SK-N-SH treated with all-trans-retinoic acid at 6 μM for 48 hours (cell line): ENCODE measurements around the gene STRA8.

Source experiments
- BACH2 ChIP-seq: fragments of 250-450 bp; sonication (Bioruptor Pico); IDR thresholded peaks from 2 replicates; pipeline ENCODE4 v1.9.0; 2021; ENCODE audit warnings: mild to moderate bottlenecking, borderline replicate concordance
- PPARA ChIP-seq: fragments of 250-450 bp; sonication (Bioruptor Pico); IDR thresholded peaks from 2 replicates; pipeline ENCODE4 v1.5.0; 2020; ENCODE audit warnings: mild to moderate bottlenecking, borderline replicate concordance
- ZFP3 ChIP-seq: fragments of 250-450 bp; sonication (Bioruptor Pico); IDR thresholded peaks from 2 replicates; pipeline ENCODE4 v1.5.0; 2020; ENCODE audit warnings: mild to moderate bottlenecking, moderate library complexity
- TF ChIP-seq, protein P1 (sequence below): fragments of 250-450 bp; sonication (Bioruptor Pico); IDR thresholded peaks from 2 replicates; pipeline ENCODE4 v1.5.0; 2020; ENCODE audit warnings: mild to moderate bottlenecking, moderate library complexity
- TF ChIP-seq, protein P2 (sequence below): fragments of 250-450 bp; sonication (Bioruptor Pico); IDR thresholded peaks from 2 replicates; pipeline ENCODE4 v1.8.0; 2021; ENCODE audit warnings: low read depth, mild to moderate bottlenecking, moderate library complexity, borderline replicate concordance
- TF ChIP-seq, protein P3 (sequence below): fragments of 250-450 bp; sonication (Bioruptor Pico); IDR thresholded peaks from 2 replicates; pipeline ENCODE4 v1.8.0; 2020; ENCODE audit warnings: mild to moderate bottlenecking, moderate library complexity, borderline replicate concordance
- TF ChIP-seq, protein P4 (sequence below): fragments of 250-450 bp; sonication (Bioruptor Pico); IDR thresholded peaks from 2 replicates; pipeline ENCODE4 v1.5.1; 2021; ENCODE audit warnings: mild to moderate bottlenecking, moderate library complexity

DNA sequence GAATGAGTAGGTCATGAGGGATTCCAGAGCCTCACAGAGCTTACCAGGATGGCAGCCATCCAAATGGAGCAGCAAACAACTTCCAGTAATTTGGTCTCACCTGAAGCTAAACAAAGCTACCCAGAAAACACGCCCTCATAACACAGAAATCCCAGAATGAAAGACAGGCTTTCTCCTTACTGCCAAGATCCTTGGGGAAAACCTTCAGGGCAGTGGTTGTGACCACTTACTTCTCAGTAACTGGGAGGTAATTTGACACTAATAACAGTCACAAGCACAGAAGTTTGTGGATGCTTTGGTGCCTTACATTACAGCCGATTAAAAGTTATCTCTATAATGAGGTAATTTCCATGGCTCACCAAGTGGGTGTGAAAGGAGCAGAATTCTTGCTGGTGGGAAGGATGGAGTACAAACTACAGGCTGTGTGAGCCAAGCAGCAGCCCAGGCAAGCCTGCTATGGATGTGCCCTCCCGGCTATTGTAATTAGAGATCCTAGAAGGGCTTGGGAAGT, 32.8 kb upstream of the STRA8 start:
- TF ChIP-seq PPARA (CRISPR knock-in tag) = no peak
- TF ChIP-seq, protein P1, sequence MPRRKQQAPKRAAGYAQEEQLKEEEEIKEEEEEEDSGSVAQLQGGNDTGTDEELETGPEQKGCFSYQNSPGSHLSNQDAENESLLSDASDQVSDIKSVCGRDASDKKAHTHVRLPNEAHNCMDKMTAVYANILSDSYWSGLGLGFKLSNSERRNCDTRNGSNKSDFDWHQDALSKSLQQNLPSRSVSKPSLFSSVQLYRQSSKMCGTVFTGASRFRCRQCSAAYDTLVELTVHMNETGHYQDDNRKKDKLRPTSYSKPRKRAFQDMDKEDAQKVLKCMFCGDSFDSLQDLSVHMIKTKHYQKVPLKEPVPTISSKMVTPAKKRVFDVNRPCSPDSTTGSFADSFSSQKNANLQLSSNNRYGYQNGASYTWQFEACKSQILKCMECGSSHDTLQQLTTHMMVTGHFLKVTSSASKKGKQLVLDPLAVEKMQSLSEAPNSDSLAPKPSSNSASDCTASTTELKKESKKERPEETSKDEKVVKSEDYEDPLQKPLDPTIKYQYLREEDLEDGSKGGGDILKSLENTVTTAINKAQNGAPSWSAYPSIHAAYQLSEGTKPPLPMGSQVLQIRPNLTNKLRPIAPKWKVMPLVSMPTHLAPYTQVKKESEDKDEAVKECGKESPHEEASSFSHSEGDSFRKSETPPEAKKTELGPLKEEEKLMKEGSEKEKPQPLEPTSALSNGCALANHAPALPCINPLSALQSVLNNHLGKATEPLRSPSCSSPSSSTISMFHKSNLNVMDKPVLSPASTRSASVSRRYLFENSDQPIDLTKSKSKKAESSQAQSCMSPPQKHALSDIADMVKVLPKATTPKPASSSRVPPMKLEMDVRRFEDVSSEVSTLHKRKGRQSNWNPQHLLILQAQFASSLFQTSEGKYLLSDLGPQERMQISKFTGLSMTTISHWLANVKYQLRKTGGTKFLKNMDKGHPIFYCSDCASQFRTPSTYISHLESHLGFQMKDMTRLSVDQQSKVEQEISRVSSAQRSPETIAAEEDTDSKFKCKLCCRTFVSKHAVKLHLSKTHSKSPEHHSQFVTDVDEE (CRISPR knock-in tag) = no peak
- TF ChIP-seq, protein P2, sequence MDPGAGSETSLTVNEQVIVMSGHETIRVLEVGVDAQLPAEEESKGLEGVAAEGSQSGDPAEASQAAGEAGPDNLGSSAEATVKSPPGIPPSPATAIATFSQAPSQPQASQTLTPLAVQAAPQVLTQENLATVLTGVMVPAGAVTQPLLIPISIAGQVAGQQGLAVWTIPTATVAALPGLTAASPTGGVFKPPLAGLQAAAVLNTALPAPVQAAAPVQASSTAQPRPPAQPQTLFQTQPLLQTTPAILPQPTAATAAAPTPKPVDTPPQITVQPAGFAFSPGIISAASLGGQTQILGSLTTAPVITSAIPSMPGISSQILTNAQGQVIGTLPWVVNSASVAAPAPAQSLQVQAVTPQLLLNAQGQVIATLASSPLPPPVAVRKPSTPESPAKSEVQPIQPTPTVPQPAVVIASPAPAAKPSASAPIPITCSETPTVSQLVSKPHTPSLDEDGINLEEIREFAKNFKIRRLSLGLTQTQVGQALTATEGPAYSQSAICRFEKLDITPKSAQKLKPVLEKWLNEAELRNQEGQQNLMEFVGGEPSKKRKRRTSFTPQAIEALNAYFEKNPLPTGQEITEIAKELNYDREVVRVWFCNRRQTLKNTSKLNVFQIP (CRISPR knock-in tag) = no peak
- TF ChIP-seq, protein P3, sequence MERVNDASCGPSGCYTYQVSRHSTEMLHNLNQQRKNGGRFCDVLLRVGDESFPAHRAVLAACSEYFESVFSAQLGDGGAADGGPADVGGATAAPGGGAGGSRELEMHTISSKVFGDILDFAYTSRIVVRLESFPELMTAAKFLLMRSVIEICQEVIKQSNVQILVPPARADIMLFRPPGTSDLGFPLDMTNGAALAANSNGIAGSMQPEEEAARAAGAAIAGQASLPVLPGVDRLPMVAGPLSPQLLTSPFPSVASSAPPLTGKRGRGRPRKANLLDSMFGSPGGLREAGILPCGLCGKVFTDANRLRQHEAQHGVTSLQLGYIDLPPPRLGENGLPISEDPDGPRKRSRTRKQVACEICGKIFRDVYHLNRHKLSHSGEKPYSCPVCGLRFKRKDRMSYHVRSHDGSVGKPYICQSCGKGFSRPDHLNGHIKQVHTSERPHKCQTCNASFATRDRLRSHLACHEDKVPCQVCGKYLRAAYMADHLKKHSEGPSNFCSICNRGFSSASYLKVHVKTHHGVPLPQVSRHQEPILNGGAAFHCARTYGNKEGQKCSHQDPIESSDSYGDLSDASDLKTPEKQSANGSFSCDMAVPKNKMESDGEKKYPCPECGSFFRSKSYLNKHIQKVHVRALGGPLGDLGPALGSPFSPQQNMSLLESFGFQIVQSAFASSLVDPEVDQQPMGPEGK (CRISPR knock-in tag) = no peak
- TF ChIP-seq, protein P4, sequence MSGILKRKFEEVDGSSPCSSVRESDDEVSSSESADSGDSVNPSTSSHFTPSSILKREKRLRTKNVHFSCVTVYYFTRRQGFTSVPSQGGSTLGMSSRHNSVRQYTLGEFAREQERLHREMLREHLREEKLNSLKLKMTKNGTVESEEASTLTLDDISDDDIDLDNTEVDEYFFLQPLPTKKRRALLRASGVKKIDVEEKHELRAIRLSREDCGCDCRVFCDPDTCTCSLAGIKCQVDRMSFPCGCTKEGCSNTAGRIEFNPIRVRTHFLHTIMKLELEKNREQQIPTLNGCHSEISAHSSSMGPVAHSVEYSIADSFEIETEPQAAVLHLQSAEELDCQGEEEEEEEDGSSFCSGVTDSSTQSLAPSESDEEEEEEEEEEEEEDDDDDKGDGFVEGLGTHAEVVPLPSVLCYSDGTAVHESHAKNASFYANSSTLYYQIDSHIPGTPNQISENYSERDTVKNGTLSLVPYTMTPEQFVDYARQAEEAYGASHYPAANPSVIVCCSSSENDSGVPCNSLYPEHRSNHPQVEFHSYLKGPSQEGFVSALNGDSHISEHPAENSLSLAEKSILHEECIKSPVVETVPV = no peak
- no peak for TF ChIP-seq ZFP3
- no peak for TF ChIP-seq BACH2
